HG03558 (cell line): ENCODE results near the gene FILIP1L.

ENCODE experiments used
- ATAC-seq: cut with Tn5 transposase; IDR thresholded peaks from one replicate; pipeline ENCODE4 v1.9.1; 2021; ENCODE audit warnings: moderate number of reproducible peaks; ENCODE audit not compliant: unreplicated experiment; ENCODE audit errors: extremely low read depth

Gene FILIP1L

GRCh38 chr3:99834211-99834957 lies 279.9 kb downstream of the FILIP1L start:
- no peak for ATAC-seq

DNA sequence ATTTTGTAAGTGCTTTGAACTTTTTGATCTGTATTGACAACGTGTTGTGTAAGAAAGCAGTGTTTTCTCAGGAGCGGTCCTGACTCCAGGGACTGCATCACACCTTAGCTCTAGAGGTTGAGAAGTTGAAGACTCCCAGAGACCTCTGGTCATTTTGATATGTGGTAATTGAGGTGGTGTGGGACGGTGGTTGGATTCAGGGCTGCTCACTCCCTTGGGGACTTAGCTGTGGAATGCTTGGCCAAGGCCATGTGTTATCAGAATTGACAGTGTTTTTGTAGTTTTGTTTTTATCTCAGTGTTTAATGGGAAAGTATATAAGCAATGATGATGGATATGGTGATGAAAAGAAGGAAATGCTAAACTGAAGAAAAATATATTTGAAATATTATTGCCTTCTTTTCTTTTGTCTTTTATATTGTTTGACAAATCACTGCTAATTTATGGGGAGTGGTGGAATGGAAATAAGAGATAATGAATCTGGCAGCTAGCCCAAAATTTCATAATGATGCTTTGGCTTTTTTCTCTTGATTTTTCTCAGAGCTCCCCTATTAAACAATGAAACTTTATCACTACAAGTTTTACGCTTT lies 280.6 kb downstream of the FILIP1L start:
- ATAC-seq = no peak

GRCh38 chr3:99829844-99830243 lies 284.5 kb downstream of the FILIP1L start:
- ATAC-seq = no peak

DNA sequence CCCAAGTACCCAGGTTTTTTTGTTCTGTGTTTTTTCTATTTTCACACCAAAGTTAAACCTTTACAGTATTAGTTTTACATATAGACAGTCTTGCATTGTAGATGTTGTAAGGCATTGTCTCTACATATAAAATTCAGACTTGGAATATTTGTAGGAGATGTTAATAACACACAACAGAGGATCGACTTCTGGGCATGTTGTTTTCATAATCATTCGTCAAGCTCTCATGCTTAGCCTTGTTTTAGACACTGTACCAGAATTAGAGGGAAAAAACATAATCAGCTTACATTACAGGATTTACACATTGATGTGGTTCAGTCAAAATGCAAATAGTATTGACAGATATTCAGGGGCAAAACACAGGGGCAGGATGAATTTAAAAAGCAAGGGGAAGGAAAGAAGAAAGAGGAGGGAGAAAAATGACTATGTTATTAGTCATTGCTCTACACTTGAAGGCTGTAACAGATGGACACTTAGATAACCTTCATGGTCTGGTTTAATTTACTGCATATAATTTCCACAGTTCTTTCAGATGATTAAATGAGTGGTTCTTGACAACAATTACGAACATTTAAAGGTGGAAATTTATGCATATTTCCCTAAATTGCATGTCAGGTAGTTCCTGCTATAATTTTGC lies 289.2 kb downstream of the FILIP1L start:
- ATAC-seq = no peak

- ATAC-seq = no peak
These were observed 290.3 kb downstream of the FILIP1L start for GRCh38 chr3:99823723-99824711.

DNA sequence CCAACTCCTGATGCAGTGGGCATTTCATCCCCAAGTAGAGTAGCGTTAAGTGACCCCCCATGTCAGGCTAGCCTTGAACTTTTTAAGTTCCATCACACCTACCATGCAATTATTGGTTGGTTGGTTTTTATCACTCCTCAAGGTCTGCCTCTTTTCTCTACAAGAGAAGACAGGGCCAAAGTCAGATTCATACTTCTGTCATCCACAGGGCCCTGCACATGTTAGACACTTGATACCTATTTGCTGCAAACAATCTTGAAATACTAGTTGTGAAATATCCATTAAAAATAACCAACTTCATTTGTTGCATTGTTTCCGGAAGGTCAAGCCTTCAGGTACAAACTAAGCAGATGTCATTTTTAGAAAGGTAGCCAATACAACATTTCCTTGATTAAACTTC lies 295.5 kb downstream of the FILIP1L start:
- ATAC-seq = no peak

- ATAC-seq = peak; percentile 94
These were observed 296.7 kb downstream of the FILIP1L start, which contains the start of gene CMSS1 for GRCh38 chr3:99817437-99818240. Gene CMSS1, plus strand, starts transcription at chr3:99817862.

DNA sequence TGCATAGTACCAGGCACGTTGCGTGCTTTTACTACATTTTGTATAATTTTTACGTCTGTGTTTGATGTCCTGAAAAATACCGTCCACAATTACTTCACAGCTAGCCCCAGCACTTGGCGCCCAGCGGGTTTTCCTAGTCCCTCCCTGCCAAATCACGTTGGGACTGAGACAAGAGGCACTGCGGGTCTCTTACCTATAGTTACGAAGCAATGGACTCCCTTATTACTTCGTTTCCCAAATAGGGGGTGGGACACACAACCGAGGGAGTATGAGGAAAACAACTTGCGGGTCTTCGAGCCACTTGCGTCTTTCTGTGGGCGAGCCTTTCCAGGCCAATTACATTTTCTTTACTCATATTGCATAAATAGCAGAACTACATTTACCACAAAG lies 297.3 kb downstream of the FILIP1L start:
- ATAC-seq = no peak

DNA sequence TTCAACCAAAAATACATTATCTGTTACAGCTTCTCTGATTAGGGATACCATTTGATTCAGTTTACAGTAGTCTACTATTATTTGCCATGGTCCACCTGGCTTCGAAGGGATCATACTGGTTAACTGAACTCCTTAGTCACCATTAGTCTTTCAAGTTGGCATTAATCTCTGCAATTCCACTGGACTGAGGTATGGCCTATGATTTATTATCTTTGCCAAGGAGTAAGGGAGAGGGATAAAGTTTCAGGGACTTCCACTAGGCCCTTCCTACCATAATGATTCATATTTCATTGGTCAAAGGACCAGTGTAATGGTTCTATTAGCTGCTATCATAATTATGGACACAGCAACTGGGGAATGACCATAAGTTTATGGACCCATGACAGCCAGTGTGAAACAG lies 303.9 kb downstream of the FILIP1L start:
- ATAC-seq = no peak

DNA sequence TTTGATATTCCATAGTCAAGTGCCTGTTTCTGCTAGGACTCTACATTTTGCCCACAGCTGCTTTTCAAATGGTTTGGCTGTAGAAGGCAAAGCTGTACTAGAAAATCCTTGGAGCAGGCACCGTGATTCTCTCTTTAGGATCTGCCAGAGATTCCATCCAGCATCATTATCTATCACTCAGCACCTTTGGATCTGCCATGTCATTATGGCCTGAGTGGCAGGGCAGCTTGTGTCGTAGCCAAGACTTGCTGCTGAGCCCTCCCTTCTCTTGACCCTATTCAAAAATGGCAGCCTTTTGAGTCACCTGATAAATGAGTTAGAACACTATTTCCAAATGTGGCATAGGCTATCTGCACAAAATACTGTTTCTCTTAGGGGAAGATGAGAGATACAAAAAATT lies 304.7 kb downstream of the FILIP1L start:
- ATAC-seq = no peak

GRCh38 chr3:99808163-99808794 lies 306.0 kb downstream of the FILIP1L start:
- ATAC-seq = no peak

DNA sequence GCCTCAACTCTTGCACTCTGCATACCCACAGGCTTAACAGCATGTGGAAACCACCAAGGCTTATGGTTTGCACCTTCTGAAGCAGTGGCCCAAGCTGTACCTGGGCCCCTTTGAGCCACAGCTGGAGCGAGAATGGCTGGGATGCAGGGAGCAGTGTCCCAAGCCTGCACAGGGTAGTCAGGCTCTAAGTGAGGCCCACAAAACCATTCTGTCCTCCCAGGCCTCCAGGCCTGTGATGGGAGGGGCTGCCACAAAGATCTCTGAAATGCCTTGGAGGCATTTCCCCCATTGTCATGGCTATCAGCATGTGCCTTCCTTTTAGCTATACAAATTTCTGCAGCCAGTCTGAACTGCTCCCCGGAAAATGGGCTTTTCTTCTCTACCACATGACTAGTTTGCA lies 309.1 kb downstream of the FILIP1L start:
- no peak for ATAC-seq

DNA sequence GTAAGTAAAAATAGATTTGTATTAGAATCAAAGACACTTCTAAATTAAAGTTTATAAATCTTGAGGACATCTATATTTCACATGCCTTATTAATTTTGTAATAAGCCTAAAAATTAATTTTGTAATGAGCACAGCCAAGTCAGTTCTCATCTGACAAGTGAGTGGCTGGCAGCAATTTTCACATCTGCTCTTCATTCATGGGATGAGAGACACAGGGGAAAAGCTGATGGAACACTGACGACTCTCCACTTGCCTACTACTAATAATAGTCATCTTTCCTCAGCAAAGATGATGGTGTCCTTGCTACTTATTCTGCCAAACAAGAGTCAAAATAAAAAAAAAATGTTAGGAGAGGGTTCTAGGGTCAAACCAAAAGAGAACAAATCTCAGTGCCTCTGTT lies 311.0 kb downstream of the FILIP1L start:
- ATAC-seq = no peak

- no peak for ATAC-seq
These were observed 314.9 kb downstream of the FILIP1L start for GRCh38 chr3:99799422-99799821.

- ATAC-seq = no peak
These were observed 318.7 kb downstream of the FILIP1L start for GRCh38 chr3:99795573-99795972.

GRCh38 chr3:99794485-99794884 lies 319.8 kb downstream of the FILIP1L start:
- ATAC-seq = no peak

- ATAC-seq = peak; percentile 89
These were observed 325.1 kb downstream of the FILIP1L start for GRCh38 chr3:99789011-99789721.
